Pancreas (tissue), 10 donors: ENCODE results near the gene PSMC3. TPM values are rescaled to one million over a fixed set of nuclear protein-coding genes. Genes with fewer than 3 reads are reported as not detected.

ENCODE experiments used
- ATAC-seq, 4 donors: fragments of 200-7000 bp; cut with Tn5 transposase; one replicate each; pipeline versions ENCODE4 v1.8.0 to v1.9.1; 2020; ENCODE audit warnings: mild to moderate bottlenecking in 4 of 4, moderate library complexity in 4 of 4
- DNase-seq, 6 donors: peaks; one replicate each; pipeline ENCODE4 v3.0.0-alpha.2; 2020
- FAIRE-seq: peaks from 2 replicates; lab custom pipeline; 2012; peaks lifted over from hg19 to GRCh38; lab: Jason Lieb, UNC
- H3K27ac ChIP-seq, 4 donors: fragments of 200-600 bp; sonication (generic); 1 replicate in 3 of 4; 2 replicates in 1 of 4; pipeline versions ENCODE4 v1.5.0 to v1.8.0; 2020
- H3K27me3 ChIP-seq, 4 donors: fragments of 200-600 bp; one replicate each; pipeline ENCODE4 v1.8.0; 2021
- H3K36me3 ChIP-seq, 3 donors: fragments of 200-600 bp; sonication (generic) in 1 of 3; one replicate each; pipeline versions ENCODE4 v1.5.0 to v1.8.0; 2020 to 2021
- H3K4me1 ChIP-seq, 3 donors: fragments of 200-600 bp; one replicate each; pipeline ENCODE4 v1.8.0; 2021
- H3K4me3 ChIP-seq, 4 donors: fragments of 200-600 bp; sonication (generic) in 2 of 4; one replicate each; pipeline versions ENCODE4 v1.5.0 to v1.8.0; 2020 to 2021
- H3K9me3 ChIP-seq, 4 donors: fragments of 200-600 bp; one replicate each; pipeline ENCODE4 v1.8.0; 2021
- WGBS, 2 donors: extraction: QIAGEN DNeasy Blood & Tissue Kit; methylation state at CpG; one replicate each; pipeline ENCODE4 v1.1.7; 2013; 5-methylcytosine and 5-hydroxymethylcytosine counted together
- intact Hi-C, 3 donors: fragments of 100-400 bp; cut with DNase I; formaldehyde crosslinking; loops; one replicate each; pipeline versions ENCODE4 v1.11.1 to v1.14.2; 2022
- polyA plus RNA-seq, 2 donors: library from polyadenylated mRNA; stranded (reverse); fragments of 200-250 nt; gene quantifications; one replicate each; pipeline ENCODE4 v1.2.3, GENCODE V29; 2013
- total RNA-seq, 6 donors: library from RNA; stranded (reverse); fragmentation: NEBNext Ultra II Directional in 4 of 6; extraction: Animal tissue kit (Norgen Biotek cat#: 25700) in 4 of 6; gene quantifications; one replicate each; pipeline versions ENCODE4 v1.2.1 to v1.2.4, GENCODE V29; 2021 to 2023
- TF ChIP-seq, protein P1 (sequence below), 4 donors: fragments of 200-600 bp; sonication (generic) in 3 of 4; IDR thresholded peaks; one replicate each; pipeline versions ENCODE4 v1.5.0 to v1.8.0; 2021; ENCODE audit warnings: antibody characterized with exemption in 4 of 4
- donor health status: healthy with polysubstance abuse.
- donor health status: DM: no; HTN: no; CAD: no; lungs with moderate emphysema.
- donor health status: DM: no; HTN: no; CAD: no.
- donor health status: control.
- donor health status: control.
- donor health status: Bipolar disorder and iron deficiency.
- donor health status: DM: yes; HTN: yes; CAD: no.
- donor health status: DM: no; HTN: no; CAD: no.
- donor health status: DM: no; HTN: no; CAD: no.
- donor health status: DM: yes; HTN: yes; CAD: no.

PSMC3 gene
- total and polyA plus RNA-seq, 8 donors: 37.4 to 67.5 (median 51.7) TPM

DNA sequence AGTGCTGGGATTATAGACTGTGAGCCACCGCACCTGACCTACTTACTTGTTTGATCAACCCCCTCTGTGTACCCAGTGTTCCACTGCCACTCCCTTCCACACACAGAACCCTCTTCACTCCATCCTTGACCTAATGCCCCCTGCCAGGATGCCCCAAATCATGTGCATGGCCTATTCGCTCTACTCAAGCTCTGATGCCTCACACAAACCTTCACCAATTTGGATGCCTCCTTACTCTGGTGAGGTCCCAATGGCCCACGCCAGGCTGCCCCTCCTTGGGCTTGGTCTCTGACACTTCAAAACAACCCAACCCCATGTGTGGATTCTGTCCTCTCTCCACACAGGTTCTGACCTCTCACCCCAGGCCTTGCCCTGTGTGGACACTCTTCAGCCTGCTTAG is 9.4 kb upstream of the PSMC3 start:
- intact Hi-C loops: no loop called here
- H3K36me3 ChIP-seq: no peaks in the 10 kb centered on the region
- no peak overlapping the region for H3K27ac ChIP-seq
- H3K4me1 ChIP-seq: peaks cover 0 to 9% (median 0%) of the 10 kb centered on the region in 3 donors
- no peaks in the 10 kb centered on the region for H3K9me3 ChIP-seq
- FAIRE-seq (no peak), DNase-seq (no peak), ATAC-seq (no peak)
- TF ChIP-seq, protein P1, sequence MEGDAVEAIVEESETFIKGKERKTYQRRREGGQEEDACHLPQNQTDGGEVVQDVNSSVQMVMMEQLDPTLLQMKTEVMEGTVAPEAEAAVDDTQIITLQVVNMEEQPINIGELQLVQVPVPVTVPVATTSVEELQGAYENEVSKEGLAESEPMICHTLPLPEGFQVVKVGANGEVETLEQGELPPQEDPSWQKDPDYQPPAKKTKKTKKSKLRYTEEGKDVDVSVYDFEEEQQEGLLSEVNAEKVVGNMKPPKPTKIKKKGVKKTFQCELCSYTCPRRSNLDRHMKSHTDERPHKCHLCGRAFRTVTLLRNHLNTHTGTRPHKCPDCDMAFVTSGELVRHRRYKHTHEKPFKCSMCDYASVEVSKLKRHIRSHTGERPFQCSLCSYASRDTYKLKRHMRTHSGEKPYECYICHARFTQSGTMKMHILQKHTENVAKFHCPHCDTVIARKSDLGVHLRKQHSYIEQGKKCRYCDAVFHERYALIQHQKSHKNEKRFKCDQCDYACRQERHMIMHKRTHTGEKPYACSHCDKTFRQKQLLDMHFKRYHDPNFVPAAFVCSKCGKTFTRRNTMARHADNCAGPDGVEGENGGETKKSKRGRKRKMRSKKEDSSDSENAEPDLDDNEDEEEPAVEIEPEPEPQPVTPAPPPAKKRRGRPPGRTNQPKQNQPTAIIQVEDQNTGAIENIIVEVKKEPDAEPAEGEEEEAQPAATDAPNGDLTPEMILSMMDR (IDR thresholded peaks at IDR 0.05): no peak
- no peaks in the 10 kb centered on the region for H3K27me3 ChIP-seq
- 82% methylated on average over 3 of the region's 3 CpGs for WGBS, 2 donors
- no peak overlapping the region for H3K4me3 ChIP-seq

DNA sequence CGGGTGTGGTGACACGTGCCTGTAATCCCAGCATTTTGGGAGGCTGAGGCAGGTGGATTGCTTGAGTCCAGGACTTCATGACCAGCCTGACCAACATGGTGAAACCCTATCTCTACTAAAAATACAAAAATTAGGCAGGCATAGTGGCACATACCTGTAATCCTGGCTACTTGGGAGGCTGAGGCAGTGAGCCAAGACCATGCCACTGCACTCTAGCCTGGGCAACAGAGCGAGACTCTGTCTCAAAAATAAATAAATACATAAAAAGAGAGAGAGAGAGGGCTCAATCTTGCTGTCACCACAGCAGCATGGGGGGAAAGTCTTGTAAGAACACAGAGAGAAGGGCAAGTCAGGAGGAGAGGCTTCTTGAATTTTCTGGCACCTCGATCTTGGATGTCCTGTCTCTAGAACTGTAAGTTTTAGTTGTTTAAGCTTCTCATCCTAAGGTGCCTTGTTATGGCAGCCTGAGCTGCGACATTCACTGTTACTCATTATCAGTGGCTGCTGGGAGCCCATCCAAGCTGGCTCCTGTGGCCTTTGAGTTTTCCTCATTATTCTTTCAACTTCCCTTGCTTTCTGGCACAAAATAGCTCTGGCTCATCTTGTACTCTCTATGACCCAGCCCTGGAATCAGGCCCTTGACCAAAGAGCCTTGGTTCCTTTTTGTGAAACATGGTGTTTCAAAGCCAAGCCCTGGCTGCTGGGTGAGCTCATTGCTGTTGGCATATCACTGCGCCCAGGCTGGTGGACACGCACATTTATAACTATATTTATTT is 8.0 kb upstream of the PSMC3 start:
- 74 to 78% methylated on average over 7 of the region's 7 CpGs for WGBS, 2 donors
- no peak for DNase-seq
- H3K36me3 ChIP-seq: no peaks in the 10 kb centered on the region
- H3K4me3 ChIP-seq: no peak overlapping the region
- intact Hi-C loops: no loop called here
- peak overlapping the region in 2 of 4 donors; percentile 28 to 34 for H3K27ac ChIP-seq
- TF ChIP-seq, protein P1 (IDR thresholded peaks at IDR 0.05): no peak
- no peak for FAIRE-seq
- H3K27me3 ChIP-seq: no peaks in the 10 kb centered on the region
- ATAC-seq: peak; percentile 23 to 54 (median 40)
- H3K4me1 ChIP-seq: peaks cover 0 to 9% (median 0%) of the 10 kb centered on the region in 3 donors
- H3K9me3 ChIP-seq: no peaks in the 10 kb centered on the region

DNA sequence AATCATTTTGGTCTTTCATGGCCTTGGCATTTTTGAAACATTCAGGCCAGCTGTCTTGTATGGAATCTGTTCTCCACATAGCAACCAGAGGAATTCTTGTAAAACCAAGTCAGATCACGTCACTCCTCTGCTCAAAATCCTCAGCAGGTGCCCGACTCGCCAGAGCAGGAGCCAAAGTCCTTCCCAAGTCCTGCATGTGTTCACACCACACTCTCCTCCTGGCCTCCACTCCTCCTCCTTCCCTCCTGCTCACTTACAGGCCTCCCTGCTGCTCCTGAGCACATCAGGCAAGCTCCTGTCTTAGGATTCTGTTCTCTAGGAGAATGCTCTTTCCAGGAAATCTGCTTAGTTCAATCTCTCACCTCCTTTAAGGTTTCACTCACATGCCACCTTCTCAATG is 6.9 kb upstream of the PSMC3 start:
- ATAC-seq (no peak), FAIRE-seq (no peak)
- 54 to 74% methylated on average over 3 of the region's 3 CpGs for WGBS, 2 donors

DNA sequence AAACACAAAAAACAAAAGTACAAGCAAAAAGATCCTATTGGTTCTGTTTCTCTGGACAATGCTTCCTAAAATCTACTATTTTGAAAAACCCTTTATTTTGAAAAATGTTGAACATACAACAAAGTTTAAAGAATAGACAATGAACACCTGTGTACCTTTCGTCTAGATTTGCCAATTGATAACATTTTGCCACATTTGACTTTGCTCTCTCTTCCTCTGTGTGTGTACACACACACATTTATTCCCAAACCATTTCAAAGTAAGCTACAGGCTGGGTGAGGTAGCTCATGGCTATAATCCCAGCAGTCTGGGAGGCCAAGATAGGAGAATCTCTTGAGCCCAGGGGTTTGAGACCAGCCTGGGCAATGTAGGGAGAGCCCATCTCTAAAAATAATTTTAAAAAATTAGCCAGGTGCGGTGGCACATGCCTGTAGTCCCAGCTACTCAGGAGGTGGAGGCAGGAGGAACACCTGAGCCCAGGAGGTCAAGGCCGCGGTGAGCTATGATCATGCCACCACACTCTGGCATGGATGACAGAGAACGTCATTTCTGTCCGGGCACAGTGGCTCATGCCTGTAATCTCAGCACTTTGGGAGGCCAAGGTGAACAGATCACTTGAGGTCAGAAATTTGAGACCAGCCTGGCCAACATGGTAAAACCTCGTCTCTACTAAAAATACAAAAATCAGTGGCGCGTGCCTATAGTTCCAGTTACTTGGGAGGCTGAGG is 5.3 kb upstream of the PSMC3 start:
- ATAC-seq (no peak), FAIRE-seq (no peak), DNase-seq (no peak)
- Histone ChIP-seq H3K4me3 (no peak overlapping the region), H3K9me3 (no peaks in the 10 kb centered on the region), H3K27ac (no peak overlapping the region), H3K36me3 (no peaks in the 10 kb centered on the region), H3K27me3 (no peaks in the 10 kb centered on the region), H3K4me1 (peaks cover 0 to 3% (median 0%) of the 10 kb centered on the region in 3 donors)
- intact Hi-C loops: no loop called here
- 73% methylated on average over 9 of the region's 9 CpGs for WGBS, 2 donors
- TF ChIP-seq, protein P1 (IDR thresholded peaks at IDR 0.05): no peak

More for the DNA sequence above, 6.9 kb upstream of the PSMC3 start:
- Histone ChIP-seq H3K36me3 (no peaks in the 10 kb centered on the region), H3K4me1 (peaks cover 0 to 9% (median 0%) of the 10 kb centered on the region in 3 donors), H3K4me3 (no peak overlapping the region), H3K27ac (no peak overlapping the region), H3K9me3 (no peaks in the 10 kb centered on the region), H3K27me3 (no peaks in the 10 kb centered on the region)
- TF ChIP-seq, protein P1 (IDR thresholded peaks at IDR 0.05): no peak
- DNase-seq: no peak
- intact Hi-C loops: no loop called here
